Stimulated activated CD4-positive, alpha-beta T cell treated with anti-CD3 and anti-CD28 coated beads, TNF-alpha, amount 100 ng/mL, for 4 hours (primary cell): Measurements from ENCODE around the gene CENPF.

ENCODE experiments used
- DNase-seq, 3 experiments: peaks; one replicate each; pipeline ENCODE4 v3.0.0-alpha.2; 2020; ENCODE audit warnings: low read depth in 3 of 3

Gene CENPF

DNA sequence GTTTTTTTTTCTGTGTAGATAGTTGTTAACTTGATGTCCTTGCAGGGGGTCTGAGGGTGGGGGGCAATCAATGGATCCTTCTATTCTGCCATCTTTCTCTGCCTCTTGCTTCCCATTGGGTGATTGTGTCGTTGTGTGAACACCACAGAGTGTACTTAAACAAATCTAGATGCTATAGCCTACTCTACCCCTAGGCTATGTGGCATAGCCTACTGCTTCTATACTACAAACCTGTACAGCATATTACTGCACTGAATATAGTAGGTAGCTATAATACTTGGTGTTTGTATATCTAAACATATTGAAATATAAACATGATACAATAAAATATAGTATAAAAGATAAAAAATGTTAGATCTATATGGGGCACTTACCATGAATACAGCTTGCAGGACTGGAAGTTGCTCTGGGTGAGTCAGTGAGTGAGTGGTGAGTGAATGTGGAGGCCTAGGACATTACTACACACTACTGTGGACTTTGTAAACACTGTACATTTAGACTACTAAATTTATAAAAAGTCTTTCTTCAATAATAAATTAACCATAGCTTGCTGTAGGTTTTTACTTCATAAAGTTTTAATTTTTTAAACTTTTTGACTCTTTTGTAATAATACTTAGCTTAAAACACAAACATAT, 105.4 kb downstream of the CENPF start:
- DNase-seq, result no peak

DNA sequence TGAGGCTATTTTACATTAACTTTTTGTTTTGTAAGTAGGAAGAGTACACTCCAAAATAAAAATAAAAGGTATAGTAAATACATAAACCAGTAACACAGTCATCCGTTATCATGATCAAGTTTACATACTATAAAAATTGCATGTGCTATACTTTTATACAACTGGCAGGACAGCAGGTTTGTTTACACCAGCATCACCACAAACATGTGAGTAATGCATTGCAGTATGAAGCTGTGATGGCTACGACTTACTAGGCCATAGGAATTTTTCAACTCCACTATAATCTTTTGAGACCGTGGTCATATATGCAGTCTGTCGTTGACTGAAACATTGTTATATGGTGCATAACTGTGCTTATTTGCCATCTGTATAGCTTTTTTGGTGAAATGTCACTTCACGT, 106.2 kb downstream of the CENPF start:
- DNase-seq, result no peak

DNA sequence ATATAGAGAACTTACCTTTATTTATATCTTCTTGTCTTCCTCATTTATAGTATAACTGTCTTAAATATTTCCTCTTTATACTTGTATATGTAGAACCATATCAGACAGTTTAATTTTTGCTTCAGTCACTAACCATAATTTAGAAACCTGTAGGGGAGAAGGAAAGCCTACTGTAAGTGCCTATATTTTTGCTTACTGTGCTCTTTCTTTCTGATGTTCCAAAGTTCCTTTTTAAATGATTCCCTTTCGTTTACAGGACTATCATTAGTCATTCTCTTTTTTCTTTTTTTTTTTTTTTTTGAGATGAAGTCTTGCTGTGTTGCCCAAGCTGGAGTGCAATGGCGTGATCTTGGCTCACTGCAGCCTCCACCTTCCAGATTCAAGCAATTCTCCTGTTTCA, 109.7 kb downstream of the CENPF start:
- DNase-seq, result no peak
